HepG2 (cell line): ENCODE results near the gene SIT1. TPM values are rescaled to one million over a fixed set of nuclear protein-coding genes. Genes with fewer than 3 reads are reported as not detected.

Experiments used
- DR1 ChIP-seq: sonication (generic); formaldehyde crosslinking; IDR thresholded peaks from 2 replicates; pipeline ENCODE4 v1.8.0; 2021; ENCODE audit warnings: mild to moderate bottlenecking, missing genetic modification reagents, inconsistent platforms
- GMEB2 ChIP-seq: IDR thresholded peaks from 2 replicates; pipeline ENCODE4 v1.6.1; 2016; ENCODE audit warnings: missing biosample characterization, missing genetic modification reagents, low read depth
- HMGXB4 ChIP-seq, 2 experiments: sonication (generic) in 1 of 2; formaldehyde crosslinking in 1 of 2; IDR thresholded peaks; 2 replicates each; pipeline versions ENCODE4 v1.4.0 to v1.6.1; 2018 to 2020; ENCODE audit warnings: missing genetic modification reagents in 2 of 2, borderline replicate concordance in 1 of 2, low read depth in 1 of 2, mild to moderate bottlenecking in 1 of 2, missing biosample characterization in 1 of 2
- MXD1 ChIP-seq: sonication (generic); formaldehyde crosslinking; IDR thresholded peaks from 2 replicates; pipeline ENCODE4 v1.4.0; 2020; ENCODE audit warnings: mild to moderate bottlenecking, missing genetic modification reagents
- NFIC ChIP-seq: IDR thresholded peaks from 2 replicates; pipeline ENCODE4 v1.6.1; 2012; ENCODE audit warnings: mild to moderate bottlenecking, low read length, inconsistent platforms
- RBAK ChIP-seq: sonication (generic); formaldehyde crosslinking; IDR thresholded peaks from 2 replicates; pipeline ENCODE4 v1.5.1; 2020; ENCODE audit warnings: mild to moderate bottlenecking, missing genetic modification reagents
- RFX3 ChIP-seq: IDR thresholded peaks from 2 replicates; pipeline ENCODE4 v1.6.1; 2016; ENCODE audit warnings: missing biosample characterization, missing genetic modification reagents
- ZBTB40 ChIP-seq, 2 experiments: fragments of 450-650 bp in 1 of 2; sonication (generic) in 1 of 2; formaldehyde crosslinking in 1 of 2; IDR thresholded peaks; 2 replicates each; pipeline versions ENCODE4 v1.6.1 to v1.8.0; 2016 to 2022; ENCODE audit warnings: antibody characterized with exemption in 1 of 2, mild to moderate bottlenecking in 1 of 2, missing genetic modification reagents in 1 of 2
- ZBTB8A ChIP-seq: sonication (generic); formaldehyde crosslinking; IDR thresholded peaks from 2 replicates; pipeline ENCODE4 v1.4.0; 2020; ENCODE audit warnings: mild to moderate bottlenecking, low read depth, missing genetic modification reagents, borderline replicate concordance
- ZFP36L2 ChIP-seq: sonication (generic); formaldehyde crosslinking; IDR thresholded peaks from 2 replicates; pipeline ENCODE4 v1.4.0; 2020; ENCODE audit warnings: missing genetic modification reagents
- ZNF20 ChIP-seq: sonication (generic); formaldehyde crosslinking; IDR thresholded peaks from 2 replicates; pipeline ENCODE4 v1.4.0; 2020; ENCODE audit warnings: mild to moderate bottlenecking, moderate library complexity, missing genetic modification reagents
- ZNF292 ChIP-seq: sonication (generic); formaldehyde crosslinking; IDR thresholded peaks from 2 replicates; pipeline ENCODE4 v1.8.1; 2022; ENCODE audit warnings: mild to moderate bottlenecking, low read depth, missing genetic modification reagents, borderline replicate concordance
- ZNF691 ChIP-seq: sonication (generic); formaldehyde crosslinking; IDR thresholded peaks from 2 replicates; pipeline ENCODE4 v1.4.0; 2020; ENCODE audit warnings: missing genetic modification reagents, low read depth, mild to moderate bottlenecking, borderline replicate concordance
- ZSCAN25 ChIP-seq: sonication (generic); formaldehyde crosslinking; IDR thresholded peaks from 2 replicates; pipeline ENCODE4 v1.8.0; 2022; ENCODE audit warnings: mild to moderate bottlenecking, missing genetic modification reagents
- polyA plus RNA-seq, 8 experiments: library from polyadenylated mRNA; depleted of rRNA in 3 of 8; stranded (reverse) in 7 of 8; unstranded in 1 of 8; fragments of >200 nt; fragmentation: Illumina TruSeq in 4 of 8; extraction: Trizol in 4 of 8; gene quantifications; 2 replicates each; pipeline versions ENCODE4 v1.2.1 to v1.2.3, GENCODE V29; 2011 to 2016; ENCODE audit warnings: low read depth in 4 of 8, missing spikeins in 1 of 8, mixed read lengths in 1 of 8; ENCODE audit not compliant: insufficient read depth in 1 of 8
- total RNA-seq, 5 experiments: library from RNA; depleted of rRNA; stranded (reverse); fragments of >200 nt; fragmentation: Illumina TruSeq; extraction: Trizol; gene quantifications; 2 replicates each; pipeline ENCODE4 v1.2.3, GENCODE V29; 2016; ENCODE audit warnings: low read depth in 1 of 5

Gene SIT1
- total and polyA plus RNA-seq, 2 of the 13 experiments (the other 11 are each of a cell fraction or from before 2014, with no cell fraction given), result 0.09 to 6.7 TPM

GRCh38 chr9:35657546-35658136 is 6.9 kb upstream of the SIT1 start, which contains the start of gene RMRP (continued):
- TF ChIP-seq ZBTB40 (IDR thresholded peaks at IDR 0.05) (no peak), ZBTB40 (CRISPR knock-in tag; IDR thresholded peaks at IDR 0.05) (peak; percentile 93), RFX3 (CRISPR knock-in tag) (peak; percentile 53), GMEB2 (CRISPR knock-in tag) (peak; percentile 89), ZFP36L2 (CRISPR knock-in tag) (no peak; the same call in 1 of the 2 replicates), ZNF691 (CRISPR knock-in tag) (peak; percentile 93; the same call in 1 of the 2 replicates), ZNF20 (CRISPR knock-in tag) (no peak), DR1 (CRISPR knock-in tag) (peak; percentile 52; the same call in 1 of the 2 replicates), HMGXB4 (CRISPR knock-in tag; IDR thresholded peaks at IDR 0.05; ENCODE audit: borderline replicate concordance in 1 of 2, low read depth in 1 of 2) (peak; percentile 85 to 99), RBAK (no peak; the same call in 1 of the 2 replicates), ZSCAN25 (CRISPR knock-in tag) (peak; percentile 82; the same call in 1 of the 2 replicates), ZNF292 (CRISPR knock-in tag) (peak; percentile 79; the same call in 1 of the 2 replicates), MXD1 (peak; percentile 70; the same call in 1 of the 2 replicates), NFIC (peak; percentile 62), ZBTB8A (peak; percentile 53; the same call in 1 of the 2 replicates)
